Stimulated activated CD4-positive, alpha-beta T cell treated with anti-CD3 and anti-CD28 coated beads, TNF-alpha, amount 100 ng/mL, for 4 hours (primary cell): Measurements from ENCODE around the gene CHFR.
"Not testable (repeated sequence)": the region's sequence is repeated elsewhere in the genome, so short reads cannot be mapped to it uniquely, and the experiment has no call there.

Experiments used
- DNase-seq, 3 experiments: peaks; one replicate each; pipeline ENCODE4 v3.0.0-alpha.2; 2020; ENCODE audit warnings: low read depth in 3 of 3

CHFR gene

GRCh38 chr12:132809391-132809790 lies 78.0 kb downstream of the CHFR start:
- not testable (repeated sequence) for DNase-seq

DNA sequence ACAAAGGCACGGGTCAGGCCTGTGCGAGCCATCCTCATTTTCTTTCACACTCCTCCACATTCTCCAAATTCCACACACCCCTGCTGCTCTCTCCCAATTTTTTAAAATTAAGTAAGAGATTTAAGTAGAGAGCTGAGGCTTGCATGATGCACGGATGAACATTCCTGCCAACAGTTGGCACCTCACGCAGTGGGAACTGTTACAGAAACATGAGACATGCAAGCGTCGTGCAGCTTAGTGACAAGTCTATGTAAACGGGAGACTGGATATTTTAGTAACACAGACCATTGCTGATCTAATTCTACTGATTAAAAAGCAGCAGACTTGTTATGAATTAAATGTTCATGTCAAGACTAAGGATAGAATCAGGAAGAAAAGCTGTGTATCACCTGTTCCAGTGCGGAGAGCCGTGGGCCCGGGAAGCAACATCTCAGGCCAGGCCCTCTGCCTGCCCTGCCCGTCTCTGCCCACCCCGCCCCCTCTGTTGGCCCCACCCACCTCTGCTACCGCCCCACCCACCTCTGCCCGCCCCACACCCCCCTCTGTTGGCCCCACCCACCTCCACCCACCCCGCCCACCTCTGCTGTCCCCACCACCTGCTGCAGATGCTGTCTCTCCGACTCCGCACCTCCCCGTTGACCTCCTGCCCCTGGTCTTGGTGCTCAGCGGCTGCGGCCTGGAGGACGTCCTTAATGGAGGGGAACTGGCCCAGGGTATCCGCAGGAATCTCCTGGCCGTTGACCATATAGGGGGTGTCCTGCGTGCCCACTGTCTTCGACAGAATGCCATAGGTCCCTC lies 79.9 kb downstream of the CHFR start:
- DNase-seq = no peak

DNA sequence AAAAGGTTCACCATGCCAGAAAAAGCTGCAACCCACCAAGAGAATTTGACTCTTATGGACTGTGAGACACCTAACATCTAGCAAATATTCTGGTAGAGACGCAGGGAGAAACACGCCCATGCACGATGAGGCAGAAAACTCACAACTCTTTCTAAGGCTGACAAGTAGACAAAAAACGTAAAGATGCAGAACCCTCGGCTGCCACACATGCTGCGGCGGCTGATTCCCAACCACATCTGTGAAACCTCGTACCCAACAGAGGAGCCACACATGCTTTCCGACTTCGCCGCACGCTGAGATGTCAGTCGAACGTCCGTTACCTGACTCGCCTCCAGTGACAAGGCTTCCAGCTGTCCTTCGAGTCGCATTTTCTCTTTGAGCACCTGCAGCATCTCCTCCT lies 80.5 kb downstream of the CHFR start:
- DNase-seq = no peak

- DNase-seq = no peak
Measured at GRCh38 chr12:132804426-132804861, 83.0 kb downstream of the CHFR start.

DNA sequence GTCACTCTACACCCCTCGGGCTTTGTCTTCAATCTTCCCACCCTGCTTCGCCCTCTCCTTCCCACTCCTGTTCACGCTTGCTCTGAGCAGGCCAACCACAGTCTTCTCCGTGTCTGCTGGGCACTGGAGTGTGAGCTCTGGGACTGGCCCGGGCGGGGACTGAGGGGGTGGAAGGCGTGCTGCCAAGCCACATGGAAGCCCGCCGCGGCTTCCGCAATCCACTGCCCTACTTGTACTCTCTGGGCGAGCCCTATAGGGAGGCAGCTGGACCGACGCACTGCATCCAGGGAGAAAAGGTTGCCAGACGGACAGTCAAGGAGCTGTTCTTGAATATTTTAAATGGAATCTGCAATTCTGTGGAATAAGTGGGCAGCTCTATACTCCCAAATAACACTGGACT lies 83.5 kb downstream of the CHFR start:
- no peak for DNase-seq

- DNase-seq = no peak
Measured at GRCh38 chr12:132803125-132803524, 84.3 kb downstream of the CHFR start.

GRCh38 chr12:132801741-132802140 lies 85.7 kb downstream of the CHFR start:
- no peak for DNase-seq

GRCh38 chr12:132798836-132799235 lies 88.6 kb downstream of the CHFR start:
- DNase-seq = no peak

DNA sequence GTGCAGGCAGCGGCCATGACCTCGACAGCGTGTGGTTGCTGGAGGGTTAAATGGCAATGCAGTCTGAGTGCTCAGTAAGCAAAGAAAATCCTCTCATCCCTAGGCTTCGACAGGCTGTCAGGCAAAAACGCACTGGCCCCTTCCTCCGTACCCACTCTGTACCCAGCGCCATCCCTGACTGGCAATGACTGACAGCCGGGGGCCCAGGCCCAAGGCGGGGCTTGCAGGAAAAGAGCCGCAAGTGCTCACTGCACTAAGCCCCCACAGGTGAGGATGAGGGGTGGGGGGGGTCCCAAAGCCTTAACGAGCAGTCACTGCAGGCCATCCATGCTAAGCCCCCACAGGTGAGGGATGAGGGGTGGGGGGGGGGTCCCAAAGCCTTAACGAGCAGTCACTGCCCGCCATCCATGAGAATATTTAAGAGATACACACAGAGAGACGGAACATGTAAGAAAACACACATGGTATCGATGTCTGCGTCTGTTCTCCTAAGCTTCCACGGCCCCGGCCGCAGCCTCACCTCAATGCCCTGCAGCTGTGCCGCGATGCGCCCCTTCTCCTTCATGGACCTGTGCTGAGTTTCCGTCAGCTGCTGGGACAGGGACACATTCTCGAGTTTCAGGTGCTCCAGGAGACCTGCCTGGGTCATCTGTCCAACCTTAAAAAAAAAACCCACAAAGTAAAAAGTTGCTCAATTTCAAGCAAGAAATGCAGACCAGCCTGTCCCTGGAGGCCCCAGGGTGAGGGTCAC lies 89.4 kb downstream of the CHFR start:
- no peak for DNase-seq

GRCh38 chr12:132795847-132796246 lies 91.6 kb downstream of the CHFR start:
- DNase-seq = no peak

- not testable (repeated sequence) for DNase-seq
Measured at GRCh38 chr12:132791940-132792339, 95.5 kb downstream of the CHFR start.

DNA sequence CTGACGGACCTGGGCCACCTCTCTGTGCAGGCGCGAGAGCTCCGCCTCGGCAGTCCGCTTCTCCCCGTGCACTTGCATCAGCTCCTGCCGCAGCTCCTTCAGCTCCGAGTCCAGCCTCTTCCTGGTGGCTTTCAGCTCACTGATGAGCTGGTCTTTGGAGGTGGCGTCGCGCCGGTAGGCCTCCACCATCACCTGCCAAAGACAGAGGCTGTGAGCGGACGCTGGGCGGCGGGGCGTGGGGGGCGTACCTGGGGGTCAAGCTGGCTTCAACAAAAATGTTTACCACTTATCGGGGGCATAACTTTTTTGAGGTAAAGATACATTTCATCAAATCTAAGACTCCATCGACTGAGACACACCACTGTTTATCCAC lies 98.3 kb downstream of the CHFR start:
- DNase-seq = no peak

DNA sequence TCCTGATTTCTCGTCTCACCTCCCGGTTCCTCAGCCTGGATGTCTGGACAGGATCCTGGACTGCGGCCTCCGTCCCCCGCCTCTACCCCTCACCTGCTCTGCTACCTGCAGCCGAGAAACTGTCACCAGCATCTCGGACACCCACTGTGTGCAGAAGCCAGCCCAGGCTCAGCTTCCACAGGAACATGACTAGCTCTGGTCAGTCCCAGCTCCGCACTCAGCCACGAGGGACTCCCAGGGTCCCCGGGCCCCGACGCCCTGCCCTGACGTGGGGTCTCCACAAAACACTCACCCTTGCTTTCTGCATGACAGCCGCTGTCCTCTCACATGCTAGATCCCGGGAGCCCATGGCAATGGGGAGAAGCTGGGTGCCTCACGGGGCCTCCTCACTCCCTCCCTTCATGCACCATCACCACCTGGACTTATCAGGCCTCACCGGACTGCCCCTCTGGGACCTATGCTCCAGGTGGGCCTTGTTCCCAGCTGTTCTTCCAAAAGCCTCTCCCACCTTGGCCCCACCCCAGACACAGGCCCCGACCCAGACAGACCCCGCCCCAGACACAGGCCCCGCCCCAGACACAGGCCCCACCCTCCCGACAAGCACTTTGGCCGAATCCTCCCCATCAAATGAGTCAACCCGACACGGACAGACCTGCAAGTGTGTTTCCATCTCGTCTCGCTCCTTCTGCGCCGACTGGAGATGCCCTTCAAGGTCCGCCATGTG lies 98.9 kb downstream of the CHFR start:
- DNase-seq = no peak

GRCh38 chr12:132787877-132788276 lies 99.5 kb downstream of the CHFR start:
- DNase-seq = no peak

- no peak for DNase-seq
Measured at GRCh38 chr12:132786192-132786591, 101.2 kb downstream of the CHFR start.

DNA sequence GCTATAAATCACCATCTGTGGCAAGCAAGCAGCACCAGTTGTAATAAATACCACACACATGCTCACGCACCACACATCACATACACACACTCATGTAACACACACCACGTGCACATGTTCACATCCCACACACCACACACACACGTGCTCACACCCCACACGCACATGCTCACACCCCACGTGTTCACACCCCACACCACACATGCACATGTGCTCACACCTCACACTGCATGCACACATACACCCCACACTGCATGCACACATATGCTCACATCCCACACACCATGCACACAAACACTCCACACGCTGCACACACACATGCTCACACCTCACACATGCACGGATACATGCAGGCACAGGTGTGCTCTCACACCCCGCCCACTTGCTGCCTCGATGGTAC lies 102.8 kb downstream of the CHFR start:
- DNase-seq = no peak

DNA sequence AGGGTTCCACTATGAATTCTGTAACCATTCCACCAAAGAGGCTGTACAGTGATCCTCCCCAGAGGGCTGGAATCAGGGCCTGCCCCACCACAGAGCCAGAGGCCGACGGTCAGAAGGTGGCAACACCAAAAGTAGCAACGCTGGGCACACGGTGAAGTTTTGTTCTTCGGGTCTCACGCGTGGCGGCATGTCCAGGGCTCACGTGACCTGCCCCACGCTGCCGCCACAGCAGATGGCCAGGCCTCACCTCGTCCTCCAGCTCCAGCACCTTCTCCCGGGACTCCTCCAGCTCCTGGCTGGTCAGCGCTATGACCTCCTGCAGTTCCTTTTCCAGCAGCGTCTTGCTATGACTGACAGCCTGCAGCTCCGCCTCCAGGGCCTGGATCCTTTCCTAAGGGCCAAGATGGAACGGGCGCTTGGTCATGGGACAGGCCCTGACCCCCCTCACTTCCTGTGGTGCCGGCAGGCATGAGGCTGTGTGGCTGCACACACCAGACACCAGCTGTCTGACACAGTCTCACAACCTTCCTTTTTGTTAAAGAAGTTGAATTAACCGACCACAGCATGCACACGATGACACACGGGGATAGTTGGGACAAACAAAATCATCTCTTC lies 103.4 kb downstream of the CHFR start:
- no peak for DNase-seq
